K562 (cell line): ENCODE results near the gene TDRD9.

Source experiments
- ESRRA ChIP-seq: fragments of 450-650 bp; IDR thresholded peaks from 2 replicates; pipeline ENCODE4 v1.6.1; 2014; ENCODE audit warnings: low read depth, mild to moderate bottlenecking, moderate library complexity, borderline replicate concordance
- KDM5B ChIP-seq: fragments of 200-600 bp; sonication (generic); IDR thresholded peaks from 2 replicates; pipeline ENCODE4 v1.6.1; 2012; ENCODE audit warnings: low read depth, mild to moderate bottlenecking, moderate library complexity, low read length, control low read depth, inconsistent platforms; ENCODE audit not compliant: insufficient replicate concordance
- MECOM ChIP-seq: fragments of 250-450 bp; sonication (Bioruptor Pico); IDR thresholded peaks from 2 replicates; pipeline ENCODE4 v1.8.0; 2022; ENCODE audit warnings: inconsistent platforms
- NR2F6 ChIP-seq: fragments of 450-650 bp; formaldehyde crosslinking; IDR thresholded peaks from 2 replicates; pipeline ENCODE4 v1.4.0; 2020; ENCODE audit warnings: mild to moderate bottlenecking
- POLR2AphosphoS2 ChIP-seq: IDR thresholded peaks from 2 replicates; pipeline ENCODE4 v1.6.1; 2012; ENCODE audit warnings: low read length, improper control_type of control experiment
- PRPF4 ChIP-seq: fragments of 200-400 bp; formaldehyde crosslinking; IDR thresholded peaks from one replicate; pipeline ENCODE4 v1.6.1; 2017; ENCODE audit warnings: low read length, low read depth, mild to moderate bottlenecking; ENCODE audit not compliant: insufficient read depth, poor library complexity, severe bottlenecking
- RNF2 ChIP-seq: sonication (generic); IDR thresholded peaks from 2 replicates; pipeline ENCODE4 v1.6.1; 2016
- SP1 ChIP-seq: sonication (generic); formaldehyde crosslinking; IDR thresholded peaks from 2 replicates; pipeline ENCODE4 v1.8.1; 2022; ENCODE audit warnings: mild to moderate bottlenecking, missing genetic modification reagents
- ZNF175 ChIP-seq: fragments of 200-800 bp; sonication (Bioruptor generic); IDR thresholded peaks from 2 replicates; pipeline ENCODE4 v1.6.1; 2016; ENCODE audit warnings: low read depth, mild to moderate bottlenecking, missing genetic modification characterization, missing compliant biosample characterization
- ZNF316 ChIP-seq: fragments of 450-650 bp; IDR thresholded peaks from 2 replicates; pipeline ENCODE4 v1.6.1; 2016
- ZNF766 ChIP-seq: fragments of 200-800 bp; sonication (Bioruptor generic); conservative IDR thresholded peaks from 2 replicates; pipeline ENCODE4 v1.6.1; 2016; ENCODE audit warnings: missing genetic modification characterization, missing compliant biosample characterization
- TF ChIP-seq, protein P1 (sequence below): sonication (generic); formaldehyde crosslinking; IDR thresholded peaks from 2 replicates; pipeline ENCODE4 v1.8.0; 2023; ENCODE audit warnings: mild to moderate bottlenecking, missing genetic modification reagents
- TF ChIP-seq, protein P2 (sequence below): fragments of 250-450 bp; sonication (Bioruptor Pico); IDR thresholded peaks from 2 replicates; pipeline ENCODE4 v1.8.0; 2021; ENCODE audit warnings: moderate library complexity, mild to moderate bottlenecking, inconsistent platforms

DNA sequence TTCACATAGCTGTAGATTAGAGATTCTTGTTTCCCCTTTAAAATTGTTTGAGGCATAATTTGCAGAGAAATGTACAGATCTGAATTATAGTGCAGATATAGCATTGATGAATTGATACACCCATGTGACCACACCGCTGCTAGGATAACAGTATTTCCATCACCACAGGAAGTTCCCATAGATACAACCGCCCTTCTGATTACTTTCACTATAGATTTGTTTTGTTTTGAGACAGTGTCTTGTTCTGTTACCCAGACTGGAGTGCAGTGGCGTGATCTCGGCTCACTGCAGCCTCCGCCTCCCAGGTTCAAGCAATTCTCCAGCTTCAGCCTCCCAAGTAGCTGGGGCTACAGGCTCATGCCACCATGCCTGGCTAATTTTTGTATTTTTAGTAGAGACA lies 148.5 kb downstream of the TDRD9 start:
- TF ChIP-seq MECOM (CRISPR knock-in tag) (no peak), PRPF4 (no peak), RNF2 (no peak), ZNF766 (no peak), NR2F6 (CRISPR knock-in tag) (no peak), ZNF175 (CRISPR knock-in tag) (no peak), ZNF316 (no peak), POLR2AphosphoS2 (no peak), KDM5B (no peak), SP1 (CRISPR knock-in tag) (no peak), ESRRA (no peak)
- TF ChIP-seq, protein P1, sequence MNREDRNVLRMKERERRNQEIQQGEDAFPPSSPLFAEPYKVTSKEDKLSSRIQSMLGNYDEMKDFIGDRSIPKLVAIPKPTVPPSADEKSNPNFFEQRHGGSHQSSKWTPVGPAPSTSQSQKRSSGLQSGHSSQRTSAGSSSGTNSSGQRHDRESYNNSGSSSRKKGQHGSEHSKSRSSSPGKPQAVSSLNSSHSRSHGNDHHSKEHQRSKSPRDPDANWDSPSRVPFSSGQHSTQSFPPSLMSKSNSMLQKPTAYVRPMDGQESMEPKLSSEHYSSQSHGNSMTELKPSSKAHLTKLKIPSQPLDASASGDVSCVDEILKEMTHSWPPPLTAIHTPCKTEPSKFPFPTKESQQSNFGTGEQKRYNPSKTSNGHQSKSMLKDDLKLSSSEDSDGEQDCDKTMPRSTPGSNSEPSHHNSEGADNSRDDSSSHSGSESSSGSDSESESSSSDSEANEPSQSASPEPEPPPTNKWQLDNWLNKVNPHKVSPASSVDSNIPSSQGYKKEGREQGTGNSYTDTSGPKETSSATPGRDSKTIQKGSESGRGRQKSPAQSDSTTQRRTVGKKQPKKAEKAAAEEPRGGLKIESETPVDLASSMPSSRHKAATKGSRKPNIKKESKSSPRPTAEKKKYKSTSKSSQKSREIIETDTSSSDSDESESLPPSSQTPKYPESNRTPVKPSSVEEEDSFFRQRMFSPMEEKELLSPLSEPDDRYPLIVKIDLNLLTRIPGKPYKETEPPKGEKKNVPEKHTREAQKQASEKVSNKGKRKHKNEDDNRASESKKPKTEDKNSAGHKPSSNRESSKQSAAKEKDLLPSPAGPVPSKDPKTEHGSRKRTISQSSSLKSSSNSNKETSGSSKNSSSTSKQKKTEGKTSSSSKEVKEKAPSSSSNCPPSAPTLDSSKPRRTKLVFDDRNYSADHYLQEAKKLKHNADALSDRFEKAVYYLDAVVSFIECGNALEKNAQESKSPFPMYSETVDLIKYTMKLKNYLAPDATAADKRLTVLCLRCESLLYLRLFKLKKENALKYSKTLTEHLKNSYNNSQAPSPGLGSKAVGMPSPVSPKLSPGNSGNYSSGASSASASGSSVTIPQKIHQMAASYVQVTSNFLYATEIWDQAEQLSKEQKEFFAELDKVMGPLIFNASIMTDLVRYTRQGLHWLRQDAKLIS (CRISPR knock-in tag) = no peak
- TF ChIP-seq, protein P2, sequence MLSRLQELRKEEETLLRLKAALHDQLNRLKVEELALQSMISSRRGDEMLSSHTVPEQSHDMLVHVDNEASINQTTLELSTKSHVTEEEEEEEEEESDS (CRISPR knock-in tag) = no peak
